IPS DF 4.7 (cell line): ENCODE results near the gene CDK10.

Experiments used
- DNase-seq: peaks from one replicate; pipeline ENCODE4 v3.0.0-alpha.2; 2013; ENCODE audit warnings: low spot score; ENCODE audit errors: extremely low read depth

Gene CDK10

GRCh38 chr16:89732142-89732917 is 45.8 kb downstream of the CDK10 start:
- DNase-seq = no peak

GRCh38 chr16:89732918-89733242 is 46.4 kb downstream of the CDK10 start:
- DNase-seq = no peak

GRCh38 chr16:89733322-89733721 is 46.8 kb downstream of the CDK10 start:
- no peak for DNase-seq

- no peak for DNase-seq
Measured at GRCh38 chr16:89733792-89734191, 47.3 kb downstream of the CDK10 start.

GRCh38 chr16:89736554-89736953 is 50.1 kb downstream of the CDK10 start:
- DNase-seq = no peak

- no peak for DNase-seq
Measured at GRCh38 chr16:89737341-89738071, 51.0 kb downstream of the CDK10 start.

GRCh38 chr16:89738072-89738377 is 51.5 kb downstream of the CDK10 start:
- DNase-seq = no peak

- no peak for DNase-seq
Measured at GRCh38 chr16:89738538-89739317, 52.2 kb downstream of the CDK10 start.

- DNase-seq = no peak
Measured at GRCh38 chr16:89739383-89739782, 52.9 kb downstream of the CDK10 start.

GRCh38 chr16:89741342-89742014 is 55.0 kb downstream of the CDK10 start:
- no peak for DNase-seq

- DNase-seq = no peak
Measured at GRCh38 chr16:89742948-89743347, 56.5 kb downstream of the CDK10 start.

- DNase-seq = no peak
Measured at GRCh38 chr16:89744813-89745212, 58.3 kb downstream of the CDK10 start.
